Neural progenitor cell (in vitro differentiated cells): ENCODE measurements around the gene GLIS1. TPM values are rescaled to one million over a fixed set of nuclear protein-coding genes. Genes with fewer than 3 reads are reported as not detected.

ENCODE experiments used
- DNase-seq: peaks from one replicate; pipeline ENCODE4 v3.0.0-alpha.2; 2016; ENCODE audit warnings: low spot score
- H2AFZ ChIP-seq: fragments of 200-600 bp; sonication (generic); replicated peaks from 2 replicates; pipeline ENCODE4 v1.6.1; 2016; ENCODE audit warnings: antibody characterized with exemption
- H3F3A ChIP-seq: fragments of 200-600 bp; sonication (generic); 2 replicates; pipeline ENCODE4 v1.6.1; 2016; ENCODE audit warnings: antibody characterized with exemption, low read depth
- H3K27ac ChIP-seq: fragments of 200-600 bp; sonication (generic); 2 replicates; pipeline ENCODE4 v1.5.1; 2016; ENCODE audit warnings: mild to moderate bottlenecking
- H3K27me3 ChIP-seq: fragments of 200-600 bp; sonication (generic); 2 replicates; pipeline ENCODE4 v1.6.1; 2016; ENCODE audit warnings: mild to moderate bottlenecking, moderate library complexity
- H3K36me3 ChIP-seq: fragments of 200-600 bp; sonication (generic); 2 replicates; pipeline ENCODE4 v1.5.1; 2016
- H3K4me1 ChIP-seq: fragments of 200-600 bp; sonication (generic); 2 replicates; pipeline ENCODE4 v1.6.1; 2016; ENCODE audit warnings: mixed run types
- H3K4me2 ChIP-seq: fragments of 200-600 bp; sonication (generic); 2 replicates; pipeline ENCODE4 v1.6.1; 2016
- H3K4me3 ChIP-seq: fragments of 200-600 bp; sonication (generic); 2 replicates; pipeline ENCODE4 v1.5.1; 2016
- H3K79me2 ChIP-seq: fragments of 200-600 bp; sonication (generic); 2 replicates; pipeline ENCODE4 v1.6.1; 2016; ENCODE audit warnings: low read depth
- H3K9ac ChIP-seq: fragments of 200-600 bp; sonication (generic); 2 replicates; pipeline ENCODE4 v1.6.1; 2016
- H3K9me3 ChIP-seq: fragments of 200-600 bp; sonication (generic); 2 replicates; pipeline ENCODE4 v1.5.1; 2016; ENCODE audit warnings: low read depth
- H4K20me1 ChIP-seq: fragments of 200-600 bp; sonication (generic); 2 replicates; pipeline ENCODE4 v1.6.1; 2016; ENCODE audit warnings: low read depth
- H3K27ac Mint-ChIP-seq: 3 replicates; pipeline ENCODE4 v1.8.0; 2021; ENCODE audit warnings: mixed read lengths
- H3K27me3 Mint-ChIP-seq: 2 replicates; pipeline ENCODE4 v1.8.0; 2022; ENCODE audit warnings: low read depth, mild to moderate bottlenecking, inconsistent platforms, moderate library complexity, mixed read lengths; ENCODE audit not compliant: insufficient read depth
- H3K36me3 Mint-ChIP-seq: 3 replicates; pipeline ENCODE4 v1.8.0; 2021; ENCODE audit warnings: mixed read lengths
- H3K4me1 Mint-ChIP-seq: 3 replicates; pipeline ENCODE4 v1.8.0; 2021; ENCODE audit warnings: mixed read lengths
- H3K4me3 Mint-ChIP-seq: 3 replicates; pipeline ENCODE4 v1.8.0; 2021; ENCODE audit warnings: mild to moderate bottlenecking, moderate library complexity, mixed read lengths
- H3K9me3 Mint-ChIP-seq: 3 replicates; pipeline ENCODE4 v1.8.0; 2020; ENCODE audit warnings: mixed read lengths
- CTCF ChIP-seq: fragments of 200-600 bp; sonication (generic); IDR thresholded peaks from 2 replicates; pipeline ENCODE4 v1.5.1; 2017; ENCODE audit warnings: antibody characterized with exemption, mild to moderate bottlenecking
- EZH2 ChIP-seq: fragments of 200-600 bp; sonication (generic); IDR thresholded peaks from 2 replicates; pipeline ENCODE4 v1.6.1; 2017; ENCODE audit warnings: antibody characterized with exemption, mild to moderate bottlenecking, moderate library complexity
- EZH2phosphoT487 ChIP-seq: fragments of 200-600 bp; sonication (generic); IDR thresholded peaks from 2 replicates; pipeline ENCODE4 v1.6.1; 2017; ENCODE audit warnings: antibody characterized with exemption
- total RNA-seq: library from RNA; depleted of rRNA; stranded (reverse); fragments of >200 nt; gene quantifications from 2 replicates; pipeline ENCODE4 v1.2.3, GENCODE V29; 2015; ENCODE audit warnings: low replicate concordance

GLIS1 gene
- total RNA-seq, 1 donor from 2014 or later, result not detected

GRCh38 chr1:53536606-53537005 lies 202.4 kb downstream of the GLIS1 start:
- Histone ChIP-seq H3F3A (no peaks in the 10 kb centered on the region), H3K4me3 (no peak overlapping the region), H3K27me3 (no peaks in the 10 kb centered on the region), H2AFZ (no peak overlapping the region), H3K9me3 (no peaks in the 10 kb centered on the region), H3K4me1 (no peaks in the 10 kb centered on the region), H3K9ac (no peak overlapping the region), H3K27ac (no peak overlapping the region), H3K4me2 (no peak overlapping the region), H3K36me3 (no peaks in the 10 kb centered on the region), H4K20me1 (no peaks in the 10 kb centered on the region), H3K79me2 (no peaks in the 10 kb centered on the region)
- no peak for DNase-seq
- Mint-ChIP-seq H3K36me3 (no peaks in the 10 kb centered on the region), H3K9me3 (no peaks in the 10 kb centered on the region), H3K27me3 (peaks cover 7% of the 10 kb centered on the region), H3K27ac (no peak overlapping the region), H3K4me1 (peaks cover 8% of the 10 kb centered on the region), H3K4me3 (no peak overlapping the region)
- TF ChIP-seq EZH2phosphoT487 (no peak), CTCF (no peak), EZH2 (no peak)

GRCh38 chr1:53535846-53536245 lies 203.1 kb downstream of the GLIS1 start:
- Mint-ChIP-seq H3K27me3 (peaks cover 5% of the 10 kb centered on the region), H3K4me3 (peak overlapping the region; percentile 1), H3K36me3 (no peaks in the 10 kb centered on the region), H3K9me3 (no peaks in the 10 kb centered on the region), H3K4me1 (peaks cover 7% of the 10 kb centered on the region), H3K27ac (peak overlapping the region; percentile 9)
- Histone ChIP-seq H4K20me1 (no peaks in the 10 kb centered on the region), H3K4me1 (no peaks in the 10 kb centered on the region), H2AFZ (no peak overlapping the region), H3K4me2 (no peak overlapping the region), H3F3A (no peaks in the 10 kb centered on the region), H3K79me2 (no peaks in the 10 kb centered on the region), H3K27ac (no peak overlapping the region), H3K9ac (no peak overlapping the region), H3K9me3 (no peaks in the 10 kb centered on the region), H3K27me3 (no peaks in the 10 kb centered on the region), H3K4me3 (no peak overlapping the region), H3K36me3 (no peaks in the 10 kb centered on the region)
- TF ChIP-seq EZH2phosphoT487, result no peak
- TF ChIP-seq CTCF, result no peak
- no peak for TF ChIP-seq EZH2
- DNase-seq, result no peak

- H3K27me3 Mint-ChIP-seq, result peaks cover 5% of the 10 kb centered on the region
- no peaks in the 10 kb centered on the region for H4K20me1 ChIP-seq
Observed at GRCh38 chr1:53535226-53535625, 203.7 kb downstream of the GLIS1 start.

More at GRCh38 chr1:53535226-53535625, 203.7 kb downstream of the GLIS1 start:
- Mint-ChIP-seq H3K4me3 (no peak overlapping the region), H3K9me3 (no peaks in the 10 kb centered on the region), H3K27ac (no peak overlapping the region), H3K36me3 (no peaks in the 10 kb centered on the region), H3K4me1 (peaks cover 7% of the 10 kb centered on the region)
- Histone ChIP-seq H2AFZ (no peak overlapping the region), H3K27ac (no peak overlapping the region), H3K9ac (no peak overlapping the region), H3K79me2 (no peaks in the 10 kb centered on the region), H3F3A (no peaks in the 10 kb centered on the region), H3K9me3 (no peaks in the 10 kb centered on the region), H3K27me3 (no peaks in the 10 kb centered on the region), H3K36me3 (no peaks in the 10 kb centered on the region), H3K4me1 (no peaks in the 10 kb centered on the region), H3K4me2 (no peak overlapping the region), H3K4me3 (no peak overlapping the region)
- DNase-seq, result no peak
- TF ChIP-seq CTCF, result no peak
- TF ChIP-seq EZH2, result no peak
- no peak for TF ChIP-seq EZH2phosphoT487
